Lower leg skin (tissue), 3 donors: Measurements from ENCODE around the gene GRIK4.

ENCODE experiments used
- POLR2A ChIP-seq, 2 donors: fragments of 450-650 bp; IDR thresholded peaks; one replicate each; pipeline ENCODE4 v1.6.1; 2016 to 2017; ENCODE audit warnings: antibody characterized with exemption in 2 of 2, mild to moderate bottlenecking in 1 of 2, moderate library complexity in 1 of 2
- TF ChIP-seq, protein P1 (sequence below), 3 donors: fragments of 450-650 bp; IDR thresholded peaks; one replicate each; pipeline ENCODE4 v1.5.1; 2016; ENCODE audit warnings: antibody characterized with exemption in 3 of 3, mild to moderate bottlenecking in 3 of 3, moderate library complexity in 2 of 3

GRCh38 chr11:120651396-120651795 is 139.8 kb downstream of the GRIK4 start:
- TF ChIP-seq, protein P1, sequence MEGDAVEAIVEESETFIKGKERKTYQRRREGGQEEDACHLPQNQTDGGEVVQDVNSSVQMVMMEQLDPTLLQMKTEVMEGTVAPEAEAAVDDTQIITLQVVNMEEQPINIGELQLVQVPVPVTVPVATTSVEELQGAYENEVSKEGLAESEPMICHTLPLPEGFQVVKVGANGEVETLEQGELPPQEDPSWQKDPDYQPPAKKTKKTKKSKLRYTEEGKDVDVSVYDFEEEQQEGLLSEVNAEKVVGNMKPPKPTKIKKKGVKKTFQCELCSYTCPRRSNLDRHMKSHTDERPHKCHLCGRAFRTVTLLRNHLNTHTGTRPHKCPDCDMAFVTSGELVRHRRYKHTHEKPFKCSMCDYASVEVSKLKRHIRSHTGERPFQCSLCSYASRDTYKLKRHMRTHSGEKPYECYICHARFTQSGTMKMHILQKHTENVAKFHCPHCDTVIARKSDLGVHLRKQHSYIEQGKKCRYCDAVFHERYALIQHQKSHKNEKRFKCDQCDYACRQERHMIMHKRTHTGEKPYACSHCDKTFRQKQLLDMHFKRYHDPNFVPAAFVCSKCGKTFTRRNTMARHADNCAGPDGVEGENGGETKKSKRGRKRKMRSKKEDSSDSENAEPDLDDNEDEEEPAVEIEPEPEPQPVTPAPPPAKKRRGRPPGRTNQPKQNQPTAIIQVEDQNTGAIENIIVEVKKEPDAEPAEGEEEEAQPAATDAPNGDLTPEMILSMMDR (IDR thresholded peaks at IDR 0.05): no peak
- TF ChIP-seq POLR2A (IDR thresholded peaks at IDR 0.05): no peak
